ENCODE results near the gene CMTM6.
"Not testable (repeated sequence)": the region's sequence is repeated elsewhere in the genome, so short reads cannot be mapped to it uniquely, and the experiment has no call there.

The CMTM6 gene

GRCh38 chr3:32463415-32463814, 39.2 kb downstream of the CMTM6 start:
- not testable (repeated sequence) for DNase-seq

GRCh38 chr3:32462191-32462986, 40.3 kb downstream of the CMTM6 start:
- DNase-seq = not testable (repeated sequence)

- DNase-seq = not testable (repeated sequence)
Measured at GRCh38 chr3:32460817-32461496, 41.7 kb downstream of the CMTM6 start.

- DNase-seq = no peak
Measured at GRCh38 chr3:32460031-32460749, 42.5 kb downstream of the CMTM6 start.

GRCh38 chr3:32459450-32459849, 43.2 kb downstream of the CMTM6 start:
- DNase-seq = no peak

GRCh38 chr3:32457971-32458471, 44.6 kb downstream of the CMTM6 start:
- DNase-seq = no peak

GRCh38 chr3:32456429-32457130, 46.1 kb downstream of the CMTM6 start:
- DNase-seq = no peak

- no peak for DNase-seq
Measured at GRCh38 chr3:32455609-32456428, 46.8 kb downstream of the CMTM6 start.

GRCh38 chr3:32454731-32455608, 47.7 kb downstream of the CMTM6 start:
- no peak for DNase-seq

GRCh38 chr3:32454111-32454510, 48.5 kb downstream of the CMTM6 start:
- DNase-seq = no peak

GRCh38 chr3:32453346-32453745, 49.3 kb downstream of the CMTM6 start:
- DNase-seq = no peak

- no peak for DNase-seq
Measured at GRCh38 chr3:32452009-32452408, 50.6 kb downstream of the CMTM6 start.

- no peak for DNase-seq
Measured at GRCh38 chr3:32450992-32451659, 51.5 kb downstream of the CMTM6 start.

GRCh38 chr3:32450426-32450825, 52.2 kb downstream of the CMTM6 start:
- no peak for DNase-seq

GRCh38 chr3:32449691-32450090, 53.0 kb downstream of the CMTM6 start:
- no peak for DNase-seq

GRCh38 chr3:32448686-32449474, 53.8 kb downstream of the CMTM6 start:
- no peak for DNase-seq

- no peak for DNase-seq
Measured at GRCh38 chr3:32447865-32448400, 54.7 kb downstream of the CMTM6 start.

GRCh38 chr3:32443478-32443877, 59.2 kb downstream of the CMTM6 start:
- DNase-seq = no peak

- no peak for DNase-seq
Measured at GRCh38 chr3:32442766-32443165, 59.9 kb downstream of the CMTM6 start.

All from right hindlimb (tissue), 1 donor.